Body of pancreas (tissue), 4 donors: ENCODE results near the gene DNAJC11. TPM values are rescaled to one million over a fixed set of nuclear protein-coding genes. Genes with fewer than 3 reads are reported as not detected.

Experiments
- ATAC-seq: fragments of 150-250 bp; one replicate; pipeline ENCODE4 v1.9.1; 2016
- DNase-seq, 4 donors: peaks; one replicate each; pipeline ENCODE4 v3.0.0-alpha.2; 2019
- H3K27ac ChIP-seq, 4 donors: fragments of 200-600 bp; sonication (generic); 1 replicate in 3 of 4; 2 replicates in 1 of 4; pipeline versions ENCODE4 v1.5.1 to v1.6.1; 2016 to 2019; ENCODE audit warnings: mild to moderate bottlenecking in 1 of 4, mixed read lengths in 1 of 4, moderate library complexity in 1 of 4
- H3K27me3 ChIP-seq, 2 donors: fragments of 200-600 bp; sonication (generic); one replicate each; pipeline ENCODE4 v1.6.0; 2016; ENCODE audit warnings: mild to moderate bottlenecking in 1 of 2
- H3K36me3 ChIP-seq, 2 donors: fragments of 200-600 bp; sonication (generic); replicated peaks in 1 of 2; 2 replicates each; pipeline ENCODE4 v1.5.1; 2016; ENCODE audit warnings: low read depth in 2 of 2; ENCODE audit not compliant: insufficient read depth in 1 of 2
- H3K4me1 ChIP-seq: fragments of 200-600 bp; sonication (generic); one replicate; pipeline ENCODE4 v1.6.0; 2016
- H3K4me3 ChIP-seq, 2 donors: fragments of 200-600 bp; sonication (generic); 1 replicate in 1 of 2; 2 replicates in 1 of 2; pipeline ENCODE4 v1.5.1; 2016 to 2019
- H3K9me3 ChIP-seq, 3 donors: fragments of 200-600 bp; sonication (generic); 1 replicate in 2 of 3; 2 replicates in 1 of 3; pipeline ENCODE4 v1.5.1; 2016
- CTCF ChIP-seq, 7 experiments: fragments of 450-650 bp in 4 of 7; fragments of 200-600 bp in 3 of 7; sonication (generic) in 3 of 7; IDR thresholded peaks; one replicate each; pipeline ENCODE4 v1.5.1; 2016 to 2019; ENCODE audit warnings: antibody characterized with exemption in 7 of 7
- POLR2A ChIP-seq, 3 donors: fragments of 450-650 bp; IDR thresholded peaks; one replicate each; pipeline ENCODE4 v1.6.1; 2016; ENCODE audit warnings: antibody characterized with exemption in 3 of 3, mild to moderate bottlenecking in 2 of 3
- WGBS, 2 donors: methylation state at CpG; one replicate each; pipeline ENCODE4 v1.1.5; 2017; 5-methylcytosine and 5-hydroxymethylcytosine counted together
- intact Hi-C: fragments of 100-400 bp; cut with DNase I; formaldehyde crosslinking; loops from one replicate; pipeline ENCODE4 v1.15.1; 2023
- total RNA-seq, 2 donors: library from RNA; depleted of rRNA; stranded (reverse); fragments of >200 nt; gene quantifications; one replicate each; pipeline ENCODE4 v1.1.0, GENCODE V29; 2016

The DNAJC11 gene
- total RNA-seq, 2 donors from 2014 or later, result 16.1 to 88.3 TPM

GRCh38 chr1:6599141-6599975, 102.3 kb downstream of the DNAJC11 start:
- Histone ChIP-seq H3K9me3 (no peaks in the 10 kb centered on the region), H3K4me3 (no peak overlapping the region), H3K4me1 (peaks cover 64% of the 10 kb centered on the region), H3K36me3 (peaks cover 0 to 14% of the 10 kb centered on the region in 2 donors), H3K27me3 (no peaks in the 10 kb centered on the region), H3K27ac (peak overlapping the region in 2 of 4 donors; percentile 46 to 99)
- TF ChIP-seq CTCF (IDR thresholded peaks at IDR 0.05) (peak in 1 of 7 experiments; percentile 13), POLR2A (IDR thresholded peaks at IDR 0.05) (peak in 1 of 3 donors; percentile 3)
- intact Hi-C loops, result no loop called here
- no peak for ATAC-seq
- peak in 3 of 4 donors; percentile 33 to 58 (median 48) for DNase-seq
- WGBS, 2 donors, result 55 to 56% methylated on average over 10 to 31 of the region's 31 CpGs

GRCh38 chr1:6597777-6598131, 103.9 kb downstream of the DNAJC11 start:
- DNase-seq, result no peak
- Histone ChIP-seq H3K36me3 (peaks cover 10 to 30% of the 10 kb centered on the region in 2 donors), H3K9me3 (no peaks in the 10 kb centered on the region), H3K27me3 (no peaks in the 10 kb centered on the region), H3K4me1 (peaks cover 51% of the 10 kb centered on the region), H3K4me3 (no peak overlapping the region), H3K27ac (peak overlapping the region in 1 of 4 donors; percentile 2)
- no peak for ATAC-seq
- 56 to 68% methylated on average over 1 to 6 of the region's 6 CpGs for WGBS, 2 donors
- intact Hi-C loops, result no loop called here
- TF ChIP-seq POLR2A (IDR thresholded peaks at IDR 0.05), result no peak
- TF ChIP-seq CTCF (IDR thresholded peaks at IDR 0.05), result no peak

- TF ChIP-seq CTCF (IDR thresholded peaks at IDR 0.05) (no peak), POLR2A (IDR thresholded peaks at IDR 0.05) (no peak)
- DNase-seq, result no peak
- intact Hi-C loops, result no loop called here
- no peaks in the 10 kb centered on the region for H3K9me3 ChIP-seq
- peak overlapping the region in 2 of 4 donors; percentile 2 to 31 for H3K27ac ChIP-seq
- no peak for ATAC-seq
- H3K4me1 ChIP-seq, result peaks cover 51% of the 10 kb centered on the region
- WGBS, 2 donors, result 58 to 70% methylated on average over 11 to 15 of the region's 15 CpGs
- H3K27me3 ChIP-seq, result no peaks in the 10 kb centered on the region
- peaks cover 10 to 35% of the 10 kb centered on the region in 2 donors for H3K36me3 ChIP-seq
- no peak overlapping the region for H3K4me3 ChIP-seq
Observed at GRCh38 chr1:6596886-6597776, 104.5 kb downstream of the DNAJC11 start.

- TF ChIP-seq POLR2A (IDR thresholded peaks at IDR 0.05), result no peak
- no peak for TF ChIP-seq CTCF (IDR thresholded peaks at IDR 0.05)
- Histone ChIP-seq H3K27me3 (no peaks in the 10 kb centered on the region), H3K4me1 (peaks cover 51% of the 10 kb centered on the region), H3K9me3 (no peaks in the 10 kb centered on the region), H3K36me3 (peaks cover 10 to 35% of the 10 kb centered on the region in 2 donors), H3K4me3 (no peak overlapping the region), H3K27ac (peak overlapping the region in 1 of 4 donors; percentile 31)
- intact Hi-C loops, result no loop called here
- no peak for DNase-seq
- no peak for ATAC-seq
- WGBS, 2 donors, result 51 to 56% methylated on average over 7 of the region's 7 CpGs
Observed at GRCh38 chr1:6596351-6596750, 105.3 kb downstream of the DNAJC11 start.
